ENCODE data around the gene SLC36A3.

- TF ChIP-seq CTCF (IDR thresholded peaks at IDR 0.05; ENCODE audit: low read length): no peak
- no peak for TF ChIP-seq EZH2 (optimal IDR thresholded peaks at IDR 0.05; ENCODE audit: low read depth, low read length)
- no peak for TF ChIP-seq EZH2phosphoT487 (IDR thresholded peaks at IDR 0.05; ENCODE audit: low read length)
Measured at GRCh38 chr5:151234476-151235238, 68.9 kb downstream of the SLC36A3 start.
